C4-2B (cell line): ENCODE results near the gene FAXC.

Experiments
- H3K27ac ChIP-seq: fragments of 450-650 bp; 2 replicates; pipeline ENCODE4 v1.5.1; 2017
- ZFX ChIP-seq: fragments of 450-650 bp; IDR thresholded peaks from 2 replicates; pipeline ENCODE4 v1.6.1; 2017
- TF ChIP-seq, protein P1 (sequence below): fragments of 450-650 bp; conservative IDR thresholded peaks from 2 replicates; pipeline ENCODE4 v1.5.1; 2017; ENCODE audit warnings: mild to moderate bottlenecking

Gene FAXC

GRCh38 chr6:99297415-99297814 is 52.1 kb downstream of the FAXC start:
- TF ChIP-seq, protein P1, sequence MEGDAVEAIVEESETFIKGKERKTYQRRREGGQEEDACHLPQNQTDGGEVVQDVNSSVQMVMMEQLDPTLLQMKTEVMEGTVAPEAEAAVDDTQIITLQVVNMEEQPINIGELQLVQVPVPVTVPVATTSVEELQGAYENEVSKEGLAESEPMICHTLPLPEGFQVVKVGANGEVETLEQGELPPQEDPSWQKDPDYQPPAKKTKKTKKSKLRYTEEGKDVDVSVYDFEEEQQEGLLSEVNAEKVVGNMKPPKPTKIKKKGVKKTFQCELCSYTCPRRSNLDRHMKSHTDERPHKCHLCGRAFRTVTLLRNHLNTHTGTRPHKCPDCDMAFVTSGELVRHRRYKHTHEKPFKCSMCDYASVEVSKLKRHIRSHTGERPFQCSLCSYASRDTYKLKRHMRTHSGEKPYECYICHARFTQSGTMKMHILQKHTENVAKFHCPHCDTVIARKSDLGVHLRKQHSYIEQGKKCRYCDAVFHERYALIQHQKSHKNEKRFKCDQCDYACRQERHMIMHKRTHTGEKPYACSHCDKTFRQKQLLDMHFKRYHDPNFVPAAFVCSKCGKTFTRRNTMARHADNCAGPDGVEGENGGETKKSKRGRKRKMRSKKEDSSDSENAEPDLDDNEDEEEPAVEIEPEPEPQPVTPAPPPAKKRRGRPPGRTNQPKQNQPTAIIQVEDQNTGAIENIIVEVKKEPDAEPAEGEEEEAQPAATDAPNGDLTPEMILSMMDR = no peak
- TF ChIP-seq ZFX = no peak
- H3K27ac ChIP-seq = no peak overlapping the region

GRCh38 chr6:99297006-99297405 is 52.5 kb downstream of the FAXC start:
- TF ChIP-seq, protein P1 = no peak
- no peak for TF ChIP-seq ZFX
- H3K27ac ChIP-seq = no peak overlapping the region

DNA sequence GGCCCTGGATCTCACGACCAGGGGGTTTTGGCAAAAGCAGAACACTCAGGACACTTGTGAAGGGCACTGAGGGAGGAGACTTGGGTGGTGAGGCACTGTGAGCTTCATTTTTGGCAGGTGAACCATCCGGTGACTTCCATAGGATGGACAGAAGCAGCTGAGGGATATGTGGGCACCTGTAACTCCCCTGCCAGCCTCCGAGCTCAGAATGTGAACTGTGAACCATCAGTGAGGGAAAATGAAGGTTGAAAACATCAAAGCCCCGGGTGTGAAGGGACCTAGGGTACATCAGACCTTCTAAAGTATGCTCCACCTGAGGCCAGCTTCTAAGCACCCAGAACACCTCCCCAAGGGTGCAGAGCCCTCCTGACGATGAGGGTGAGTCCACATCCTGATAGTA is 53.2 kb downstream of the FAXC start:
- H3K27ac ChIP-seq = no peak overlapping the region
- TF ChIP-seq ZFX = no peak
- TF ChIP-seq, protein P1 = no peak

DNA sequence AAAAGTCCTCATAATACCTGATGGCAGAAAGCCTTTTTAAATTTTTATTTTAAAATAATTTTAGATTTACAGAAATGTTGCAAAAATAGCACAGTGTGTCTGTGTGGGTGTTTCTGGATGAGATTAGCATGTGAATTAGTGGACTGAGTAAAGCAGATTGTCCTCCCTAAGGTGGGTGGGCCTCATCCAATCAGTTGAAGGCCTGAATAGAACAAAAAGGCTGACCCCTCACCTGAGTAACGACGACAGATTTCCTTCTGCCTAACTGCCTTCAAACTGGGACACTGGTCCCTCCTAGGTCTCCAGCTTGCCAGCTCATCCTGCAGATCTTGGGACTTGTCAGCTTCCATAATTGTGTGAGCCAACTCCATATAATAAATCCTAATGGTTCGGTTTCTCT is 54.2 kb downstream of the FAXC start:
- no peak for TF ChIP-seq ZFX
- TF ChIP-seq, protein P1 = no peak
- no peak overlapping the region for H3K27ac ChIP-seq

GRCh38 chr6:99294786-99295185 is 54.7 kb downstream of the FAXC start:
- TF ChIP-seq ZFX = no peak
- TF ChIP-seq, protein P1 = no peak
- H3K27ac ChIP-seq = no peak overlapping the region

GRCh38 chr6:99289701-99290100 is 59.8 kb downstream of the FAXC start:
- TF ChIP-seq ZFX = no peak
- TF ChIP-seq, protein P1 = no peak
- no peak overlapping the region for H3K27ac ChIP-seq

DNA sequence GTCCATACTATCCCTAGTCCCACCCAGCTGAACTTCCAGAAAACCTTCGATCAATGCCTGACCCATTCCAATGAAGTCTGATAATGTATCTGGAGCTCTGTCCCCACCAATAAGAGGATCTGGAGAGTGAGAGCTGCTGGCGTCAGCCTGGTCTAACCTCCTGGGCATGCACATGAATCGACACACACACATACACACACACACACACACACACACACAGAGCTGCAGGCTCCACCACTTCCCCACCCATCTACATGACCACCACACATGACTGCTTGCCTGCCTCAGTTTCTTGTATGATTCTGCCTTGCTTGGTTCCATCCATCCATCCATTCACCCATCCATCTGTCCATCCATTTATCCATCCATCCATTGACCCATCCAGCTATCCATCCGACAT is 60.8 kb downstream of the FAXC start:
- TF ChIP-seq, protein P1 = no peak
- no peak for TF ChIP-seq ZFX
- no peak overlapping the region for H3K27ac ChIP-seq
